Measurements from ENCODE around the gene ANTXRL. TPM values are rescaled to one million over a fixed set of nuclear protein-coding genes. Genes with fewer than 3 reads are reported as not detected.

The ANTXRL gene
- total RNA-seq, 1 experiment from 2014 or later: not detected

DNA sequence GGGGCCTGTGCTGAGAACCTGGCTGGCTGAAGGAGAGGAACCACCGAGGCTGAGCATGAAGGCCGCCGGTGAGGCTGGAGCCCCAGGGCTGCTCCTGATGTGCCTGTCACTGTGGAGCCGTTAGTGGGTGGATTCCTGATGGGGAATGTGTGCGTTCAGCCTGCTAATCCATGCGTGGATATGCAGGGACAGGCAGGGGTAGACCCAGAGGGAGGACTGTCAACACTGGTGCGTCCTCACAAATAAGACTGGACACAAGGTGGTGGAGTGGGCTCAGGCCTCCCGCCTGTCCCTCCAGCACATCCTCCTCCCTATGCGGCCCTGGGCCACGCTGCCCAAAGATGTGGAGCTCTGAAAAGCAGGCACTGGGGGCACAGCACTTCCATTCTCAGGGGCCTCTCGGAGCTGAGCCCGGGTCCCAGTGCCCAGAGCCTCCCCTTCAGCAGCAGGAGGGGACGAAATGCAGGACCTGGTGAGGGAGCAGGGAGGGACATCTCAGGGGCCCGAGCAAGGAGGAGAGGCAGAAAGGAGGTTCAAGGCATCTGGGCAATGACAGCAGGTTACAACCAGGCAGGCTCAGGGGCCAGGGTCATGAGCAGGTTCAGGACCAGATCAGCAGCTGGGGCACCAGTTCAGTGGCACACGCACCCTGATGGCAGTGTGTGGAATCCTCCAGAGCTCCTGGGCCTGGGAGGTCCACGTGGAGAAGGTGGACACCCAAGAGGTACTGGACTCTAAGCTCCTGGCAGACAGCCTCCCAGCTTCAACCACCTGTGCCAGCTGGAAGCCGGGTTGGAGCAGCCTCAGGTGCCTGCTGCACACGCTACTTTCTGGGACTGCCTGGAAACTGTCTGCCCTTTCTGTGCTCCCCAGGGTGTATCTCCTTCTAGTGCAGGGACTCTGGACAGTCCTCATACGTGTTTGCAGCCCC lies 33.5 kb upstream of the ANTXRL start:
- Histone ChIP-seq H3K27me3 (ENCODE audit: control insufficient read depth, insufficient read depth, low read length) (no peaks in the 10 kb centered on the region), H3K36me3 (ENCODE audit: control insufficient read depth, insufficient read depth, low read length) (no peaks in the 10 kb centered on the region), H3K4me1 (ENCODE audit: control insufficient read depth, insufficient read depth, low read length) (peaks cover 5% of the 10 kb centered on the region), H3K27ac (ENCODE audit: low read length) (no peak overlapping the region), H3K4me3 (ENCODE audit: low read depth in 2 of 2, low read length in 2 of 2) (no peak overlapping the region), H3K9me3 (ENCODE audit: control insufficient read depth, insufficient read depth, low read depth, low read length) (no peaks in the 10 kb centered on the region)
- TF ChIP-seq, protein P1, sequence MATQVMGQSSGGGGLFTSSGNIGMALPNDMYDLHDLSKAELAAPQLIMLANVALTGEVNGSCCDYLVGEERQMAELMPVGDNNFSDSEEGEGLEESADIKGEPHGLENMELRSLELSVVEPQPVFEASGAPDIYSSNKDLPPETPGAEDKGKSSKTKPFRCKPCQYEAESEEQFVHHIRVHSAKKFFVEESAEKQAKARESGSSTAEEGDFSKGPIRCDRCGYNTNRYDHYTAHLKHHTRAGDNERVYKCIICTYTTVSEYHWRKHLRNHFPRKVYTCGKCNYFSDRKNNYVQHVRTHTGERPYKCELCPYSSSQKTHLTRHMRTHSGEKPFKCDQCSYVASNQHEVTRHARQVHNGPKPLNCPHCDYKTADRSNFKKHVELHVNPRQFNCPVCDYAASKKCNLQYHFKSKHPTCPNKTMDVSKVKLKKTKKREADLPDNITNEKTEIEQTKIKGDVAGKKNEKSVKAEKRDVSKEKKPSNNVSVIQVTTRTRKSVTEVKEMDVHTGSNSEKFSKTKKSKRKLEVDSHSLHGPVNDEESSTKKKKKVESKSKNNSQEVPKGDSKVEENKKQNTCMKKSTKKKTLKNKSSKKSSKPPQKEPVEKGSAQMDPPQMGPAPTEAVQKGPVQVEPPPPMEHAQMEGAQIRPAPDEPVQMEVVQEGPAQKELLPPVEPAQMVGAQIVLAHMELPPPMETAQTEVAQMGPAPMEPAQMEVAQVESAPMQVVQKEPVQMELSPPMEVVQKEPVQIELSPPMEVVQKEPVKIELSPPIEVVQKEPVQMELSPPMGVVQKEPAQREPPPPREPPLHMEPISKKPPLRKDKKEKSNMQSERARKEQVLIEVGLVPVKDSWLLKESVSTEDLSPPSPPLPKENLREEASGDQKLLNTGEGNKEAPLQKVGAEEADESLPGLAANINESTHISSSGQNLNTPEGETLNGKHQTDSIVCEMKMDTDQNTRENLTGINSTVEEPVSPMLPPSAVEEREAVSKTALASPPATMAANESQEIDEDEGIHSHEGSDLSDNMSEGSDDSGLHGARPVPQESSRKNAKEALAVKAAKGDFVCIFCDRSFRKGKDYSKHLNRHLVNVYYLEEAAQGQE (IDR thresholded peaks at IDR 0.05; ENCODE audit: insufficient read depth in 1 of 2, low read depth in 2 of 2, low read length in 1 of 2): no peak
- TF ChIP-seq CTCF (IDR thresholded peaks at IDR 0.05) (no peak), POLR2AphosphoS5 (IDR thresholded peaks at IDR 0.05; ENCODE audit: low read depth, low read length) (no peak), SIN3A (IDR thresholded peaks at IDR 0.05; ENCODE audit: borderline replicate concordance, insufficient read depth, low read depth, low read length) (no peak), TCF7L2 (IDR thresholded peaks at IDR 0.05; ENCODE audit: low read depth, low read length) (no peak)
- CTCF ChIA-PET: no interaction called here
- no peak for ATAC-seq
- no peak for DNase-seq (ENCODE audit: low read depth, low spot score)
- intact Hi-C loops (cut with micrococcal nuclease; ENCODE audit: unreplicated experiment) (no loop called here), in situ Hi-C loops (cut with HindIII; ENCODE audit: low pct_unique_long_range_greater_than_20kb, low sequenced_read_pairs) (no loop called here)
- POLR2A ChIA-PET: no interaction called here
- BruUV-seq (replicated peaks): no TSS peak

GRCh38 chr10:46254007-46254383 lies 32.8 kb upstream of the ANTXRL start:
- peaks cover 5% of the 10 kb centered on the region for H3K4me1 ChIP-seq (ENCODE audit: control insufficient read depth, insufficient read depth, low read length)
- no peaks in the 10 kb centered on the region for H3K36me3 ChIP-seq (ENCODE audit: control insufficient read depth, insufficient read depth, low read length)
- no peaks in the 10 kb centered on the region; the same call in 1 of the 2 replicates for H3K27me3 ChIP-seq (ENCODE audit: control insufficient read depth, insufficient read depth, low read length)
- TF ChIP-seq, protein P1 (IDR thresholded peaks at IDR 0.05; ENCODE audit: insufficient read depth in 1 of 2, low read depth in 2 of 2, low read length in 1 of 2): no peak
- TF ChIP-seq TCF7L2 (IDR thresholded peaks at IDR 0.05; ENCODE audit: low read depth, low read length) (no peak), SIN3A (IDR thresholded peaks at IDR 0.05; ENCODE audit: borderline replicate concordance, insufficient read depth, low read depth, low read length) (no peak), POLR2AphosphoS5 (IDR thresholded peaks at IDR 0.05; ENCODE audit: low read depth, low read length) (no peak), CTCF (IDR thresholded peaks at IDR 0.05) (no peak)
- intact Hi-C loops (cut with micrococcal nuclease; ENCODE audit: unreplicated experiment): no loop called here
- BruUV-seq (replicated peaks): no TSS peak
- POLR2A ChIA-PET: no interaction called here
- no peaks in the 10 kb centered on the region for H3K9me3 ChIP-seq (ENCODE audit: control insufficient read depth, insufficient read depth, low read depth, low read length)
- no peak overlapping the region for H3K27ac ChIP-seq (ENCODE audit: low read length)
- ATAC-seq: no peak
- H3K4me3 ChIP-seq (ENCODE audit: low read depth in 2 of 2, low read length in 2 of 2): no peak overlapping the region
- no peak for DNase-seq (ENCODE audit: low read depth, low spot score)
- CTCF ChIA-PET: no interaction called here
- in situ Hi-C loops (cut with HindIII; ENCODE audit: low pct_unique_long_range_greater_than_20kb, low sequenced_read_pairs): no loop called here
